WTC11 (cell line): ENCODE results near the gene SUSD1.

Experiments
- CBFB ChIP-seq: sonication (generic); formaldehyde crosslinking; IDR thresholded peaks from 2 replicates; pipeline ENCODE4 v1.8.1; 2022; ENCODE audit warnings: mild to moderate bottlenecking, low read depth, missing genetic modification reagents
- FOXJ3 ChIP-seq: sonication (generic); formaldehyde crosslinking; IDR thresholded peaks from 2 replicates; pipeline ENCODE4 v1.9.0; 2021; ENCODE audit warnings: missing genetic modification reagents, mild to moderate bottlenecking, borderline replicate concordance
- JUN ChIP-seq: sonication (generic); formaldehyde crosslinking; IDR thresholded peaks from 2 replicates; pipeline ENCODE4 v1.8.0; 2023; ENCODE audit warnings: mild to moderate bottlenecking, missing genetic modification reagents
- MAX ChIP-seq: sonication (generic); formaldehyde crosslinking; IDR thresholded peaks from 2 replicates; pipeline ENCODE4 v1.8.0; 2022; ENCODE audit warnings: mild to moderate bottlenecking, missing genetic modification reagents
- OVOL2 ChIP-seq: fragments of 250-450 bp; sonication (Bioruptor Pico); IDR thresholded peaks from 2 replicates; pipeline ENCODE4 v1.9.0; 2021; ENCODE audit warnings: mild to moderate bottlenecking, borderline replicate concordance
- RELA ChIP-seq: sonication (generic); formaldehyde crosslinking; IDR thresholded peaks from 2 replicates; pipeline ENCODE4 v1.8.1; 2022; ENCODE audit warnings: missing genetic modification reagents, mild to moderate bottlenecking, borderline replicate concordance
- ZBTB21 ChIP-seq: sonication (generic); formaldehyde crosslinking; IDR thresholded peaks from 2 replicates; pipeline ENCODE4 v1.8.1; 2023; ENCODE audit warnings: mild to moderate bottlenecking, missing genetic modification reagents, borderline replicate concordance
- TF ChIP-seq, protein P1 (sequence below): fragments of 200-600 bp; IDR thresholded peaks from 2 replicates; pipeline ENCODE4 v1.8.0; 2022; ENCODE audit warnings: antibody characterized with exemption
- TF ChIP-seq, protein P2 (sequence below): sonication (generic); formaldehyde crosslinking; conservative IDR thresholded peaks from 2 replicates; pipeline ENCODE4 v1.8.1; 2023; ENCODE audit warnings: mild to moderate bottlenecking, low read depth, missing genetic modification reagents, moderate library complexity

- TF ChIP-seq, protein P1, sequence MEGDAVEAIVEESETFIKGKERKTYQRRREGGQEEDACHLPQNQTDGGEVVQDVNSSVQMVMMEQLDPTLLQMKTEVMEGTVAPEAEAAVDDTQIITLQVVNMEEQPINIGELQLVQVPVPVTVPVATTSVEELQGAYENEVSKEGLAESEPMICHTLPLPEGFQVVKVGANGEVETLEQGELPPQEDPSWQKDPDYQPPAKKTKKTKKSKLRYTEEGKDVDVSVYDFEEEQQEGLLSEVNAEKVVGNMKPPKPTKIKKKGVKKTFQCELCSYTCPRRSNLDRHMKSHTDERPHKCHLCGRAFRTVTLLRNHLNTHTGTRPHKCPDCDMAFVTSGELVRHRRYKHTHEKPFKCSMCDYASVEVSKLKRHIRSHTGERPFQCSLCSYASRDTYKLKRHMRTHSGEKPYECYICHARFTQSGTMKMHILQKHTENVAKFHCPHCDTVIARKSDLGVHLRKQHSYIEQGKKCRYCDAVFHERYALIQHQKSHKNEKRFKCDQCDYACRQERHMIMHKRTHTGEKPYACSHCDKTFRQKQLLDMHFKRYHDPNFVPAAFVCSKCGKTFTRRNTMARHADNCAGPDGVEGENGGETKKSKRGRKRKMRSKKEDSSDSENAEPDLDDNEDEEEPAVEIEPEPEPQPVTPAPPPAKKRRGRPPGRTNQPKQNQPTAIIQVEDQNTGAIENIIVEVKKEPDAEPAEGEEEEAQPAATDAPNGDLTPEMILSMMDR: no peak
- no peak for TF ChIP-seq ZBTB21 (CRISPR knock-in tag)
- TF ChIP-seq OVOL2 (CRISPR knock-in tag): no peak
- TF ChIP-seq JUN: no peak
- TF ChIP-seq, protein P2, sequence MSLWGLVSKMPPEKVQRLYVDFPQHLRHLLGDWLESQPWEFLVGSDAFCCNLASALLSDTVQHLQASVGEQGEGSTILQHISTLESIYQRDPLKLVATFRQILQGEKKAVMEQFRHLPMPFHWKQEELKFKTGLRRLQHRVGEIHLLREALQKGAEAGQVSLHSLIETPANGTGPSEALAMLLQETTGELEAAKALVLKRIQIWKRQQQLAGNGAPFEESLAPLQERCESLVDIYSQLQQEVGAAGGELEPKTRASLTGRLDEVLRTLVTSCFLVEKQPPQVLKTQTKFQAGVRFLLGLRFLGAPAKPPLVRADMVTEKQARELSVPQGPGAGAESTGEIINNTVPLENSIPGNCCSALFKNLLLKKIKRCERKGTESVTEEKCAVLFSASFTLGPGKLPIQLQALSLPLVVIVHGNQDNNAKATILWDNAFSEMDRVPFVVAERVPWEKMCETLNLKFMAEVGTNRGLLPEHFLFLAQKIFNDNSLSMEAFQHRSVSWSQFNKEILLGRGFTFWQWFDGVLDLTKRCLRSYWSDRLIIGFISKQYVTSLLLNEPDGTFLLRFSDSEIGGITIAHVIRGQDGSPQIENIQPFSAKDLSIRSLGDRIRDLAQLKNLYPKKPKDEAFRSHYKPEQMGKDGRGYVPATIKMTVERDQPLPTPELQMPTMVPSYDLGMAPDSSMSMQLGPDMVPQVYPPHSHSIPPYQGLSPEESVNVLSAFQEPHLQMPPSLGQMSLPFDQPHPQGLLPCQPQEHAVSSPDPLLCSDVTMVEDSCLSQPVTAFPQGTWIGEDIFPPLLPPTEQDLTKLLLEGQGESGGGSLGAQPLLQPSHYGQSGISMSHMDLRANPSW (CRISPR knock-in tag): no peak
- TF ChIP-seq FOXJ3: no peak
- no peak for TF ChIP-seq CBFB
- no peak for TF ChIP-seq RELA (CRISPR knock-in tag)
- no peak for TF ChIP-seq MAX (CRISPR knock-in tag)
Measured at GRCh38 chr9:112031400-112031799, 143.7 kb downstream of the SUSD1 start.
